ENCODE measurements around the gene ZBTB11.
A peak's percentile ranks its signal among the peaks of the same experiment; 100 is the strongest.
"Not testable (repeated sequence)": the region's sequence is repeated elsewhere in the genome, so short reads cannot be mapped to it uniquely, and the experiment has no call there.

ZBTB11 gene

GRCh38 chr3:101691685-101692671 lies 15.0 kb upstream of the ZBTB11 start:
- DNase-seq, result not testable (repeated sequence)

GRCh38 chr3:101690972-101691371 lies 14.0 kb upstream of the ZBTB11 start:
- DNase-seq, result no peak

GRCh38 chr3:101689286-101689685 lies 12.4 kb upstream of the ZBTB11 start:
- DNase-seq, result no peak

GRCh38 chr3:101687142-101687931 lies 10.4 kb upstream of the ZBTB11 start:
- peak; percentile 35 for DNase-seq

GRCh38 chr3:101685870-101686307 lies 9.0 kb upstream of the ZBTB11 start:
- no peak for DNase-seq

GRCh38 chr3:101685050-101685400 lies 8.1 kb upstream of the ZBTB11 start:
- no peak for DNase-seq

GRCh38 chr3:101680466-101680865 lies 3.5 kb upstream of the ZBTB11 start:
- DNase-seq, result no peak

- DNase-seq, result not testable (repeated sequence)
These were observed 1.9 kb upstream of the ZBTB11 start for GRCh38 chr3:101678837-101679236.

GRCh38 chr3:101677436-101678286 lies 729 bp upstream of the ZBTB11 start:
- DNase-seq, result peak; percentile 11

- peak; percentile 94 for DNase-seq
These were observed 642 bp downstream of the ZBTB11 start for GRCh38 chr3:101676216-101676764.

- DNase-seq, result no peak
These were observed 1.2 kb downstream of the ZBTB11 start for GRCh38 chr3:101675709-101676215.

GRCh38 chr3:101674518-101674917 lies 2.4 kb downstream of the ZBTB11 start:
- DNase-seq, result no peak

GRCh38 chr3:101673953-101674352 lies 3.0 kb downstream of the ZBTB11 start:
- DNase-seq, result no peak

GRCh38 chr3:101671014-101671413 lies 5.9 kb downstream of the ZBTB11 start:
- DNase-seq, result no peak

- no peak for DNase-seq
These were observed 9.1 kb downstream of the ZBTB11 start for GRCh38 chr3:101667844-101668243.

GRCh38 chr3:101667331-101667730 lies 9.6 kb downstream of the ZBTB11 start:
- DNase-seq, result no peak

GRCh38 chr3:101665851-101666250 lies 11.1 kb downstream of the ZBTB11 start:
- no peak for DNase-seq

- DNase-seq, result no peak
These were observed 11.6 kb downstream of the ZBTB11 start for GRCh38 chr3:101665357-101665756.

GRCh38 chr3:101660714-101661113 lies 16.2 kb downstream of the ZBTB11 start:
- no peak for DNase-seq

- no peak for DNase-seq
These were observed 20.3 kb downstream of the ZBTB11 start for GRCh38 chr3:101656651-101657050.

GRCh38 chr3:101646726-101647125 lies 30.2 kb downstream of the ZBTB11 start:
- DNase-seq, result no peak

Measured in right kidney (tissue), 1 donor.